Activated CD4-positive, alpha-beta T cell treated with anti-CD3 and anti-CD28 coated beads for 48 hours (primary cell): ENCODE results near the gene TYMP.
A peak's percentile ranks its signal among the peaks of the same experiment; 100 is the strongest.
"Not testable (repeated sequence)": the region's sequence is repeated elsewhere in the genome, so short reads cannot be mapped to it uniquely, and the experiment has no call there.

Source experiments
- DNase-seq: peaks from one replicate; pipeline ENCODE4 v3.0.0-alpha.2; 2020

The TYMP gene

DNA sequence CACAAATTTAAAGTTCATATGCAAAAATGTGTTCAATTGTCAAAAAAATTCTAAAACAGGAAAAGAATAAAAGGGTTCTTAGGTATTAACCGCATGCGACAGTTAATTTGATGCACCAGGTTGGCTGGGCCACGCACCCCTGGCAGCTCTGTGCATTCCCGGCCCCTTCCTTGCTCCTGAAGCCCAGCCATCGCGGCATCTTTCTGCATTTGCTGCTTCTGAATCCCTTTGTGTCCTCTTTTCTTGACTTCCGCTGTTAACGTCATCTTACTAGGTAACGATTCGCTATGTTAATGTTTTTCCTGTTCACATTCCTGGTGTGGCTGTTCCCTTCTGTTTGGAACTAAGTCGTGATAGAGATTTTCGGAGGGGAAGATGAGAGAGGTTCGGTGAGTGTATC is 8.0 kb upstream of the TYMP start:
- DNase-seq = no peak

DNA sequence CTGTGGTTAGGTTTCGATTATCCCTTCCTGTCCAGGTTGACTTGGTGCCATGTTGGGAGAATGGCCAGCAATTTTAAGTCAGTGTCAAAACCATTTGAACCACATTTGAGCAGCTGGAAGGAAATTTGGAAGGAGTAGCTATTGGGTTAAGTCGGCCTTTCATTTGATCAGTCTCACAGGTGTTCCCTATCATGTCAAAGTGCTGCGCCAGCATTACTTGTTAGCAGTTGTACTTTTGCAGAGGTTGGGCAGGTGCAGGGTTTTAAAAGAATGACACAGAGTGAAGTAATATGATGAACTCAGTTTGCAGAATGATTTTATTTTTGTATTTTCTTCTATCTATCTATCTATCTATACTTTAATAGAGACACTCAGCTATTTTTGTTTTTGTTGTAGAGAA is 6.4 kb upstream of the TYMP start:
- DNase-seq = no peak

DNA sequence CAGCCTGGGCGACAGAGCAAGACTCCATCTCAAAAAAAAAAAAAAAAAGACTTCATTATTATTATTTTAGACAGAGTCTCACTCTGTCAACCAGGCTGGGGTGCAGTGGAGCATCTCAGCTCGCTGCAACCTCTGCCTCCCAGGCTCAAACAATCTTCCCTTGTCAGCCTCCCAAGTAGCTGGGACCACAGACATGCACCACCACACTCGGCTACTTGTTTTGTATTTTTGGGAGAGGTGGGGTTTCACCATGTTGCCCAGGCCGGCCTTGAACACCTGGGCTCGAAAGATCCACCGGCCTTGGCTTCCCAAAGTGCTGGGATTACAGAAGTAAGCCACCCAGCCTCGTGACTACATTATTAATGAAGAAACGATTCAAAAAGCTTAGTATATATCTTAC is 5.3 kb upstream of the TYMP start:
- no peak for DNase-seq

DNA sequence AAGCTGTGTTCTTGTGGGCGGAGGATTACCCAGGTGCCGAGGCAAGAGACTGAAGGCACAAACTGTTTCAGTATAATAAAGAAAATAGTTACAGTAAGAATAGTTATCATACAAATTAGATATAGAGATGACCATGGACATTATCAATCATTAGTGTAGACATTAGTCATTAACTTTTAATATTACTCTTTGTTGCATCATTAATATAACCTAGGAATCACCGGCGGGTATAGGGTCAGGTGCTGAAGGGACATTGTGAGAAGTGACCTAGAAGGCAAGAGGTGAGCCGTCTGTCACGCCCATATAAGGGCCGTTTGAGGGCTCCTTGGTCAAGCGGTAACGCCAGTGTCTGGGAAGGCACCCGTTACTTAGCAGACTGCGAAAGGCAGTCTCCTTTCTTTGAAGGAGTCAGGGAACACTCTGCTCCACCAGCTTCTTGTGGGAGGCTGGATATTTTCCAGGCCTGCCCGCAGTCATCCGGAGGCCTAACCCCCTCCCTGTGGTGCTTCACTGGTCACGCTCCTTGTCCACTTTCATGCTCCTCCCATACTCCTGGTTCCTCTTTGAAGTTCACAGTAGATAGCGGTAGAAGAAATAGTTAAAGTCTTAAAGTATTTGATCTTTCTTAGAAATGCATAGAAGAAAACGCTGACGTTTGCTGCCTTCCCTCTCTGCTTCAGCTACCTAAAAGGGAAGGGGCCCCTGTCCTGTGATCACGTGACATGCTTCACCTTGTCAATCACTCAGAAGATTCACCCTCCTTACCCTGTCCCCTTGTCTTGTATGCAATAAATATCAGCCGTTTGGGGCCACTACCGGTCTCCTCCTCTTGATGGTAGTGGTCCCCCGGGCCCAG is 4.3 kb upstream of the TYMP start:
- not testable (repeated sequence) for DNase-seq

DNA sequence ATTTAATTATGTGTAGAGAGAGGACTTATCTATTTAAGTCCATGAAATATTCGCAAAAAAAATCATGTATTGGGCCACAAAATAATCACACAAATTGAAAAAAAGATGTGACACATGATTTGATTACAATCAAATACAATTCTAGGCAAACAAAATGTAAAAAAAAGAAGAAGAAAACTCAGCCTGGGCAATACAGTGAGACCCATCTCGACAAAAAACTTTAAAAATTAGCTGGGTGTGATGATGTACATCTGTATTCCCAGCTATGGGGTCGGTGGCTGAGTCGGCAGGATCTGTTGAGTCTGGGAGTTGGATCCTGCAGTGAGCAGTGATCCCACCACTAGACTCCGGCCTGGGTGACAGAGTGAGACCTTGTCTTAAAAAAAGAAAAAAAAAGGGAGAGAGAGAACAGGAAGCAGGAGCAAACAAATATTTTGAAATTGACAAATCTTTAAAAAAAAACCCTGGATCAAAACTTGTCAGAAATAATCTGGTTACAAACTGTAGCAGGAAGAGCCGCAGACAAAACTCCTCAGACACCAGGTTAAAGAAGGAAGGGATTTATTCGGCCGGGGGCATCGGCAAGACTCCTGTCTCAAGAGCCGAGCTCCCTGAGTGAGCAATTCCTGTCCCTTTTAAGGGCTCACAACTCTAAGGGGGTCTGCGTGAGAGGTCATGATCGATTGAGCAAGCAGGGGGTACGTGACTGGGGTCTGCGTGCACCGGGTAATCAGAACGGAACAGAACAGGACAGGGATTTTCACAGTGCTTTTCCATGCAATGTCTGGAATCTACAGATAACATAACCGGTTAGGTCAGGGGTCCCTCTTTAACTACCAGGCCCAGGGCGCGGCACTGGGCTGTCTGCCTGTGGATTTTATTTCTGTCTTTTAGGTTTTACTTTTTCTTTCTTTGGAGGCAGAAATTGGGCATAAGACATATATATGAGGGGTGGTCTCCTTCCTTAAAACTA is 3.3 kb upstream of the TYMP start:
- DNase-seq = no peak

DNA sequence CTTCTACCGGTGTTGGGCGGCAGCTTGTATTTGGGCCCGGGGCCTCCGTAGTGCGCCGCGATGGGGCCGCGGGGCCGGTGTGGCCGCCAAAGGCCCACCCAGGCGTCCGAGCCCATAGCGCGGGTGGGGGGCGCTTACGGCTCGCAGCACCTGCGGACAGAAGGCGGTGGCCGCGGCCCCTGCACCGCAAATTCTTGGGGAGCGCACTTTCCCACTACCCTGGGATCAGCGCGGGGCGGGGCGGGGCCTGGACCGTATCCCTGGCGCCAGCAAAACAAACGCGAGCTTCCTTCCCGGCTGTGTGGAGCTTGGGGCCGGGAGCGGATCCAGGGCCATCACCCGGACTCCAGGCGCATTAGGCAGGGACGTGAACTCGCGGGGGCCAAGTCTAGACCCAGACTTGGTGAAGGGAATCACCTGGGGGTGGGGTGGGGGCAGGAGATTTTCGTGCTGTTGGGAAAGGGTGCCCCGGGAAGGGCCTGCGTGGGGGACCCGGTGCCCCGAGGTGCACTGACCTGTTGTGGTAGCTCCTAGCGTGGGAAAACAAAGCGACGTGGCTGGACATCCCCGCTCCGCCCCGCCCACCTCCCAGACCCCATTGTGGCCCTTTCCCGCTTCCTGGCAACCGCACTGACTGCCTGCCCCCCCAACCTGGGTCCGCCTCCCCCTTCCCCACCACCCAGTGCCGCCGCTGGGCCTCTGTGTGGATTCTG is 2.3 kb upstream of the TYMP start:
- peak; percentile 42 for DNase-seq

DNA sequence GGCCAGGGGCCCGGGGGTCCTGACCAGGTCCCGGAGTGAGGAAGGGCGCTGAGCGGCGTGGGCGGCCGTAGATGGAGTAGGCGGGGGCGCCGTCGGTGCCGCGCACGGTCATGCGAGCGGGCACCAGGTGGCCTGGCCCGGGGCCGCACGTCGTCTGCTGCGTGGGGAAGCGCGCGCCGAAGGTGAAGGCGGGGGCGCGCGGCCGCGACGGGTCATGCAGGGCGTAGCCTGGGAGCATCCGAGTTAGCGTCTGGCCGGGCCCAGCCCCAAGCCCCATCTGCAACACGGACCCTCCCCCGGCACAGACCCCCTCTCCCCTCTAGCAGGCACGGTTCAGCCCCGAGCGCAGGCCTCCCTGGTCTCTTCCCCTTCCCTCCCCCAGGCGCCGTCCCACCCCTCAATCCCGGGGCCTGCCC is 1.7 kb upstream of the TYMP start:
- peak; percentile 85 for DNase-seq

DNA sequence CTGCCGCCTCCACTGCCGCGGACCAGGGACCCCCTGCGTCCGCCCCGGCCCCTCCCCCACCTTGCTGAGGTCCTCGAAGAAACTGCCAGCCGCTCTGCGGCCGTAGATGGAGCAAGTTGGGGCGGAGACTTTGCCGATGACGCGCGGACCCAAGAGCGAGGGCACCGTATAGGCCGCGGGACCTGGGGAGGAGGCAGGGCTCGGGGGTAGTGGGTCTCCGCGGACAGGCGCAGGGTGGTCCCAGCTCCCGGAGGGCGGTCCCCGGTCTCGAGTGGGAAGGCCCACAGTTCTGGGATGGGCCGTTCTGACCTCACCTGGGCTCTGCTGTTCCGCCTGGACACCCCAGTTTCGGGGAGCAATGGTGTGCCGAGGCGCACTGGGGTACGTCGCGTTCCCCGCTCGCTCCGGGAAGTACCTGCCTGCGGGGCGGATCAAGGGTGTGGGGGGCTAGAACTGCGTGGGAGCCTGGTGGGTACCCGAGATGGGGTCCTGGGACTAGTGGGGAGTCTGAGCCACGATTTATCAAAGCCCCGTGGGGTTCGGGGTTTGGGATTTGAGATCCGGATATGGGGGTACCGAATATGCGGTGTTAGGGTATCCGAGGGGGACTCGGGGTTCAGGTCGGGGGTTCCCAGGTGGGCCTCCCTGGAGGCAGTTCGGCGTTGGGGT is 1.2 kb upstream of the TYMP start:
- peak; percentile 91 for DNase-seq

DNA sequence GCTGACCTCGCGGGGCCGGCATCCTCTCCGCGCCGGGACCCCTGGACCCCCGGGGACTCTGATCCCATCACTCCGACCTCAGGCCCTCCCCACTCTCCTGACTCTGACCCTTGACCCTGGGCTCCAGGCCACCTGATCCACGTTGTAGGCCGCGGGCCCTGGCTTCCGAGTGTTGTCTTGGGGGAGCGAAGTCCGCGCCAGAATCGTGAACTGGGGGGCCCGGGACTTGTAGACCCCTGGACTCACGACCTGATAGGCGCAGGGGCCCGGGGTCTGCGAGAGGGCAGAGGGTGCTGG is 716 bp upstream of the TYMP start:
- no peak for DNase-seq

DNA sequence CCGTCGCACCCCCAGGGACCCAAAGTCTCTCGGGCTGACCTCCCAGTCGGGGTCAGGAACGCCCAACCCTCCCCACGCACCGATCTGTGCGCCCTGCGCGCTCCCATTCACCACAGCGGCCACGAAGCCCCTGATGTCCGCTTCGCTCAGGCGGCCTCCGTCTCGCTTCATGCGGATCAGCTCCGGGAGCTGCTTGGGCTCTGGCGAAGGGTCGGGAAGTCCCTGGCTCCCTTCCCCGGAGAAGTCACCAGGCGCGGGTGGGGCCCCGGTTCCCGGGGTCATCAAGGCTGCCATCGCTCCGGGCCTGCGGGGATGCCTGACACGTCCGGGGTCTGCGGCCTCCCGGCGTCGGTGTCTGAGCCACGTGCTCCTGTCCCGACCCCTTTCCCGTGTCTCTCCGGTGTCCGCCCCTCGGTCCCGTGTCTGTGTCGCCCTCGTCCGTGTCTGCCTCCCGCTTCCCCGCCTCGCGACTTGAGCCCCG is 356 bp downstream of the TYMP start:
- DNase-seq = no peak

DNA sequence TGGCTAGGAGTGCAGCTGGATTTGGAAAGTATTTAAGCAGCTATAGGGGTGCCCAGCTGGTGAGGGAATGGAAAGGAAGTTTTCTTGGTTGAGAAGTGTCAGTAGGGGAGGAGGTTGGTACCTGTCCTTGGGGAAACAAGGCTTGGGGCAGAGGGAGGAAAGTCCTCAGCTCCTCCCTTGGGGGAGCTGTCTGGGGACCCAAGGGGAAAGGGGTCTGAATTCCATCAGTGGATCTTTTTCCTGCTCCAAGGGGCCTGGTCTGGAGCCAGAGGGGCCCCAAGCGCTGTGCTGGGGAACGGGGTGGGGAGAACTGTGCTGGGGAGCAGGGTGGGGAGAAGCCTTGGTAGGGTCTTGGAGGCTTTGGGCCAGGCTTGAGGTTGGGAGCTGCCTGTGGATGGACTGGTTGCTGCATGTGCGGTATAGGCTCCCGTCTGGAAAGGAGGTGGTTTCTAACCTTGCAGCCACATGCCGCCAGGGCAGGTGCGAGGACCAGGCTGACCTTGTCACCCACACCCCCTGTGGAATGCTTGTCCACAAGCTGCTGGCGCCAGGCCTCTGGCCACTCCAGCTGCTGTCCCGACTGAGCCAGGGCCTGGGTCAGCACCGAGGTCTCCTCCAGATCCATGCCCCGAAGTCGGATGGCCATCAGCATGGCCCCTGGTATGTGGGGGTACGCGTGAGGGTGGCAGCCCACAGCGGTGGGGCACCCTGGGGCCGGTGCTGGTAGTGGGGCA is 963 bp downstream of the TYMP start:
- no peak for DNase-seq

DNA sequence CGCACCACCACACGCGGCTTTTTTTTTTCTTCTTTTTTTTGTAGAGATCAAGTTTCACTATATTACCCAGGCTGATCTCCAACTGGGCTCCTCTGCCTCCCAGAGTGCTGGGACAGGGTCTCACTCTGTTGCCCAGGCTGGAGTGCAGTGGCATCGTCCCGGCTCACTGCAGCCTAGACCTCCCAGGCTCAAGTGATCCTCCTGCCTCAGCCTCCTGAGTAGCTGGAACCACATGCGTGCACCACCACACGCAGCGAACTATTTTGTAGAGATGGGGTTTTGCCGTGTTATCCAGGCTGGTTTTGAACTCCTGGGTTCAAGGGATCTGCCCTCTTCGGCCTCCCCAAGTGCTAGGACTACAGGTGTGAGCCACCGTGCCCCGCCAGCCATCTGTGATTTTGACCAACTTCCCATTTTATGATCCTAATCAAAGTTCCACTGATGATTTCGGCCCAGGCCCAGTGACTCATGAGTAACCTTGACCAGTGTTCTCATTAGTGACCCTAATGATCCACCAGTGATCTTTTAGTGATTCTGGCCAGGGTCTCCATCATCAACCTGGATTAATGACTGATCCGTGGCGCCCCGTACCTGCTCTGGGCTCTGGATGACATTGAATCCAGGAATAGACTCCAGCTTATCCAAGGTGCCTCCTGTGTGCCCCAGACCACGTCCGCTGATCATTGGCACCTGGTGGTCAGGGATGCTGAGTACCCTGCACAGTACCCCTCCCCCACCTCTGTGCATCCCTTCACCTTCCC is 1.7 kb downstream of the TYMP start:
- no peak for DNase-seq

DNA sequence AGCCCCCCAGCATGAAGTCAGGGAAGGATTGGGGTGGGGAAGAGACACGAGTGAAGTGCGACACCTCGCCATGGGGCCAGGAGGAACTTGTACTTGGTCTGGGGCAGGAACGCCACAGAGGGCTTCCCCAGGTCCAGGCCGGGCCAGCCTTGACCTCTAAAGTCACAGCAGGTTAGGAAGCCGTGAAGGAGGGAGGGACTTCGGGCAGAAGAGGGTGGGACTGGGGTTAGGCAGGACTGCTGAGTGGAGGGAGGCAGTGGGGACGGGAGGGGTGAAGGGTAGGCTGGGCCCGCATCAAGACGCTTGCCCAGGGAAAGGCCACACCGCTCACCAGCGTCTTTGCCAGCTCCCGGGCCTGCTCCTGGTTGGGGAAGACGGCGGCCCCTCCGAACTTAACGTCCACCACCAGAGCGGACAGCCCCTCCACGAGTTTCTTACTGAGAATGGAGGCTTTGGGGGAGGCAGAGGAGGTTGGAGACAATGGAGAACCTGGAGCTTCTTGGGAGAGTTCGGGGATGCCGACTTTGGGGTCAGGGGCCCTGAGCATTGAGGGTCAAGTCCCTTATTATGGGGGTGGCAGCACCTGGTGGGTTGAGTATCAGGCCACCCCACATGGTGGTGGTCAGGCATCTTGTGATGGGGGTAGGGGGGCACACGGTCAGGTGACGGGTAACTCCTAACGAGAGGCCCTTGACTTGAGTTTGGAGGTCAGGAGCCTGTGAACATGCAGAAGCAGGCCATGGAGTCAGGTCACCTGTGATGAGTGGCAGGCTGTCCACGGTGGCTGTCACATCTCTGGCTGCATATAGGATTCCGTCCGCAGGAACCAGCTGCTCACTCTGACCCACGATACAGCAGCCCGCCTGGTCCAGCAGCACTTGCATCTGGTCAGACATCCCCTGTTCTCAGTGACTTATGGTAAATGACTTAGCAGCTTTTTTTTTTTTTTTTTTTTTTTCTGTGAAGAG is 2.7 kb downstream of the TYMP start:
- DNase-seq = peak; percentile 67

DNA sequence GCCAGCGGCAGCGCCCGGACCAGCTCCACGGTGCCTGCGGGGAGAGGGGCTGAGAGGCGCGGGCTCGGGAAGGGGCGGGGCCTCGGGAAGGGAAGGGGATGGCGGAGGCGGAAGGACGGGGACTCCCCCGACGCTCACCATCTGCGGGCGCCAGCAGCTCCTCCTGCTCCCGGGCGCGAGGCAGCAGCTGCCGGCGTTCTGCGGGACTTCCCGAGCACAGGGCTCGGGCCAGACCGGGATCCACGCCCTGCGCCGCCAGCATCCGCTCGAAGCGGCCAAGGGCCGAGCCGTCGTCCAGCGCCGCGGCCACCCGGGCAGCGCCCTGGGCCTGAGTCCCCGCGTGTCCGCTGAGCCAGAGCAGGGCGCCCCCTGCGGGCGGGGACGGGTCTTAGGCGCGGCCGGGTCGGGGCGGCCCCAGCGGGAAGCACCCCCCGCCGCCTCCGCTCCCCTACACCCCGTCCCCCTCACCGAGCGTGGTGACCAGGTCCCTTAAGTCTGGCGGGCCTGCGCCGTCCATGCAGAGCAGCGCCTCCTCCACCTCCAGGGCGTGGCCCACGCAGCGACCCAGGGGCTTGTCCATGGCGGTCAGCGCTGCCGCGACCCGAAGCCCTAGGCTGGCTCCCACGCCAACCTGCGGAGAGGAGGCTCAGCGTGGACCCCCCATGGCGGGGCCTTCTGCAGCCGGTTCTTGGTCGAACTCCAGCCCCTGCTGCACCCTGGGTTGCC is 3.5 kb downstream of the TYMP start:
- DNase-seq = peak; percentile 93

DNA sequence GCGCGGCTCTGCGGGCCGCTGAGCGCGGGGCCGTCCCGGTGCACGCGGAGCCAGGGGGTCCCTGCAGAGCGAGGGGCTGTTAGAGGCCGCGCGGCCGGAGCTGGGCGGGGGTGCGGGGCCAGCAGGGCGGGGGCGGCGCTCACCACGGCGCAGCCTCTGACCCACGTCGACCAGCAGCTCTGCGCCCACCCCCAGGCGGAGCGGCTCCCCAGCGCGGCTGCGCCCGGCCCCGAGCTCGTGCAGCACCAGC is 4.0 kb downstream of the TYMP start:
- no peak for DNase-seq

DNA sequence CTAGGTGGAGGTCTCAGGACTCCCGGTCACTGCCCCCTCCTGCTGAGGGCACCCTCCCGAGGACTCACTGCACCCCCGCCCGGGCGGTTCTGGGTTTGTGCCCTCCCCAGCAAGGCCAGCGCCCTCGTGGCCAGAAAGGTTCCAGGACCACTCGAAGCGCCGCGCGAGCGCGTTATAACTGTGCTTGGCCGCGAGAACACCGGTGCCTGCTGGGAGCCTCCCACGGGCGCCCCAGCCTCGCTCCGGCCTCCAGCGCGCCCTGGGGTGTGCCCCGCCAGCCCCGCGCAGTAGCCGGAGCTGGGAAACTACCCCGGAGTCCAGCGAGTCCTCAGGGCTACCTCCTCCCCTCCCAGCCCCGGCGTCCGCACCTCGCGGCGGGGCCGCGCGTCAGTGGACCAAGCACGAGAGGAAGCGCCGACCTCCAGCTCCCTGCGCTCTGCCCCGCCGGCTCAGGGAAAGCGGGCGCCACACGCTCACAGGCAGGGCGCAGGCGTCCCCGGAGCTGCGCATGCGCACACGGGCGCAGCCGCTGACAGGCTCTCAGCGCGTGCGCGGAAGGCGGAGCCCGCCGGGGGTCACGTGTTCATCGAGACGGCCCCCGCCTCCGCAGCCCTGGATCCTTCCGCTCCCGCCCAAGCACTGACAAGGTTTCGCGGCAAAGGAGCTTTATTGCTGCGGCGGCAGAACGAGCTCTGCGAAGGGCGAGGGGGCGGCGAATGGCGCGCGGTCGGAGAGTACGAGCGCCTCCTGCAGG is 4.5 kb downstream of the TYMP start, which contains the start of gene SCO2:
SCO2 (minus strand) TSS at position 495 of the 754 bp plus-strand sequence. CDS start 1,187 bp downstream, outside the sequence.
- DNase-seq = peak; percentile 99

DNA sequence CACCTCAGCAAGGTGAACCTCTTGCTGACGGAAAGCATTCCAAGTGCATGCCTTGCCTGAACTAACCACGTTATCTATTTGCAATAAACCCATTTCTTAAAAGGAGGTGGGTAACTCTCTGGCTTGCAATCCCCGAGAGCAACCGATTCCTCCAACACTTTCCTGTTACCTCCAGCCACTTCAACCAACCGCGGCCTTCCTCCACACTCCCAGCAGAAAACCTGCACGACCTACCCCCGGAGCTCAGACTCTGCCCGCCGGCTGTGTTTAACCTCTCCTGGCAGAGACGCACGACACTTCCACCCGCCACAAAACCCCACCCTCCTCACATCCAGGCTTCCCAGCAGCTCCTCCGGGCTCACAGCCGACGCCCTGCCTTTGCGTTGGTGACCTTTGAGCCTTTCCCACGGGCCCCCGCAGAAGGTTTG is 5.1 kb downstream of the TYMP start:
- DNase-seq = no peak
